Measurements from ENCODE around the gene HCFC1R1. TPM values are rescaled to one million over a fixed set of nuclear protein-coding genes. Genes with fewer than 3 reads are reported as not detected.

Gene HCFC1R1
- total RNA-seq, 1 experiment from 2014 or later, result 76.0 TPM

GRCh38 chr16:3029491-3030221 lies 5.9 kb upstream of the HCFC1R1 start:
- no peaks in the 10 kb centered on the region for H3K9me3 Mint-ChIP-seq
- TF ChIP-seq MLX (CRISPR knock-in tag; IDR thresholded peaks at IDR 0.05) (no peak), GRHL2 (CRISPR knock-in tag; IDR thresholded peaks at IDR 0.05; ENCODE audit: insufficient replicate concordance, severe bottlenecking) (no peak), ZNF532 (CRISPR knock-in tag; IDR thresholded peaks at IDR 0.05; ENCODE audit: borderline replicate concordance) (no peak), CBFB (CRISPR knock-in tag; IDR thresholded peaks at IDR 0.05; ENCODE audit: low read depth) (no peak), NFE2L1 (CRISPR knock-in tag; IDR thresholded peaks at IDR 0.05) (no peak), CREB1 (CRISPR knock-in tag; IDR thresholded peaks at IDR 0.05) (no peak), ARID4B (CRISPR knock-in tag; IDR thresholded peaks at IDR 0.05; ENCODE audit: borderline replicate concordance) (no peak), PREB (CRISPR knock-in tag; IDR thresholded peaks at IDR 0.05; ENCODE audit: borderline replicate concordance) (no peak), KAT7 (CRISPR knock-in tag; IDR thresholded peaks at IDR 0.05; ENCODE audit: borderline replicate concordance) (no peak), CDX4 (CRISPR knock-in tag; IDR thresholded peaks at IDR 0.05; ENCODE audit: borderline replicate concordance) (no peak), IRF2 (CRISPR knock-in tag; IDR thresholded peaks at IDR 0.05; ENCODE audit: borderline replicate concordance, low read depth) (no peak), ZMAT4 (CRISPR knock-in tag; IDR thresholded peaks at IDR 0.05) (no peak), ZSCAN18 (CRISPR knock-in tag; IDR thresholded peaks at IDR 0.05) (no peak), RORB (CRISPR knock-in tag; IDR thresholded peaks at IDR 0.05) (no peak), ZNF671 (CRISPR knock-in tag; IDR thresholded peaks at IDR 0.05) (no peak), ATF3 (CRISPR knock-in tag; conservative IDR thresholded peaks at IDR 0.05) (no peak), ZNF423 (CRISPR knock-in tag; IDR thresholded peaks at IDR 0.05) (no peak), TEAD1 (CRISPR knock-in tag; IDR thresholded peaks at IDR 0.05) (no peak), ZNF263 (CRISPR knock-in tag; IDR thresholded peaks at IDR 0.05; ENCODE audit: low read depth) (no peak)
- H3K27ac Mint-ChIP-seq, result no peak overlapping the region
- ChIA-PET CTCF (interaction anchor here (1.0 to 9.8 kb wide), 9 partner anchors 9 to 69 kb away, joined by 3 to 355 read pairs (median 86); partner anchors contain the start of genes BICDL2, CLDN6, CLDN9 and HCFC1R1), POLR2A (interaction anchor here (6.0 to 17.1 kb wide), 2 partner anchors 11 to 23 kb away, joined by 87 to 502 read pairs; partner anchors contain the start of genes CLDN6, CLDN9 and TNFRSF12A)
- H3K27me3 Mint-ChIP-seq (ENCODE audit: low read depth), result no peaks in the 10 kb centered on the region
- peaks cover 20% of the 10 kb centered on the region for H3K36me3 Mint-ChIP-seq
- peaks cover 22% of the 10 kb centered on the region for H3K4me1 Mint-ChIP-seq
- H3K4me3 Mint-ChIP-seq, result no peak overlapping the region
- ATAC-seq, result no peak
- no peak for DNase-seq (ENCODE audit: low spot score)
